H9 (cell line): ENCODE data around the gene RAB40C. TPM values are rescaled to one million over a fixed set of nuclear protein-coding genes. Genes with fewer than 3 reads are reported as not detected.

Experiments
- DNase-seq: peaks from one replicate; pipeline ENCODE4 v3.0.0-alpha.2; 2017
- H2AFZ ChIP-seq: one replicate; pipeline ENCODE4 v1.6.1; 2013; ENCODE audit warnings: mild to moderate bottlenecking, low read length, control low read depth, moderate library complexity
- H2AK5ac ChIP-seq: 2 replicates; pipeline ENCODE4 v1.6.1; 2013; ENCODE audit warnings: low read length, control low read depth, mixed read lengths; ENCODE audit not compliant: insufficient read length
- H2BK120ac ChIP-seq: one replicate; pipeline ENCODE4 v1.6.1; 2013; ENCODE audit warnings: low read depth, mild to moderate bottlenecking, low read length, control low read depth, inconsistent platforms; ENCODE audit not compliant: poor library complexity, severe bottlenecking
- H2BK12ac ChIP-seq: 2 replicates; pipeline ENCODE4 v1.6.1; 2013; ENCODE audit warnings: low read length, control low read depth, mixed read lengths, low read depth; ENCODE audit not compliant: insufficient read length
- H2BK15ac ChIP-seq: 2 replicates; pipeline ENCODE4 v1.6.1; 2013; ENCODE audit warnings: low read depth, low read length, control low read depth
- H2BK20ac ChIP-seq: one replicate; pipeline ENCODE4 v1.6.1; 2013; ENCODE audit warnings: low read depth, mild to moderate bottlenecking, low read length, control low read depth, inconsistent platforms; ENCODE audit not compliant: poor library complexity, severe bottlenecking
- H2BK5ac ChIP-seq: 2 replicates; pipeline ENCODE4 v1.6.1; 2013; ENCODE audit warnings: low read length, control low read depth, mixed read lengths; ENCODE audit not compliant: insufficient read length
- H3K14ac ChIP-seq: 2 replicates; pipeline ENCODE4 v1.6.1; 2013; ENCODE audit warnings: low read length, control low read depth; ENCODE audit not compliant: insufficient read depth
- H3K18ac ChIP-seq: 2 replicates; pipeline ENCODE4 v1.6.1; 2013; ENCODE audit warnings: low read depth, mild to moderate bottlenecking, mixed read lengths, low read length, control low read depth; ENCODE audit not compliant: insufficient read length
- H3K23ac ChIP-seq: 2 replicates; pipeline ENCODE4 v1.6.1; 2013; ENCODE audit warnings: low read length, control low read depth, mixed read lengths, low read depth; ENCODE audit not compliant: insufficient read length
- H3K23me2 ChIP-seq: 2 replicates; pipeline ENCODE4 v1.6.1; 2013; ENCODE audit warnings: low read depth, mild to moderate bottlenecking, mixed read lengths, low read length, control low read depth; ENCODE audit not compliant: insufficient read length, poor library complexity, severe bottlenecking
- H3K27ac ChIP-seq: 2 replicates; pipeline ENCODE4 v1.5.1; 2013; ENCODE audit warnings: low read length, control low read depth, mixed read lengths, low read depth; ENCODE audit not compliant: insufficient read length
- H3K27me3 ChIP-seq: 2 replicates; pipeline ENCODE4 v1.6.1; 2013; ENCODE audit warnings: low read length, control low read depth, inconsistent platforms; ENCODE audit not compliant: insufficient read depth
- H3K4ac ChIP-seq: 2 replicates; pipeline ENCODE4 v1.6.1; 2013; ENCODE audit warnings: low read depth, mild to moderate bottlenecking, control low read depth, inconsistent platforms, low read length, moderate library complexity
- H3K4me1 ChIP-seq: 2 replicates; pipeline ENCODE4 v1.6.1; 2013; ENCODE audit warnings: low read length, control low read depth, inconsistent platforms; ENCODE audit not compliant: insufficient read depth
- H3K4me2 ChIP-seq: 2 replicates; pipeline ENCODE4 v1.6.1; 2013; ENCODE audit warnings: low read length, control low read depth, mixed read lengths; ENCODE audit not compliant: insufficient read length, insufficient read depth
- H3K56ac ChIP-seq: 2 replicates; pipeline ENCODE4 v1.6.1; 2013; ENCODE audit warnings: low read depth, mild to moderate bottlenecking, mixed read lengths, low read length, control low read depth; ENCODE audit not compliant: insufficient read length
- H3K79me1 ChIP-seq: 2 replicates; pipeline ENCODE4 v1.6.1; 2013; ENCODE audit warnings: low read depth, mild to moderate bottlenecking, moderate library complexity, low read length, control low read depth, inconsistent platforms; ENCODE audit not compliant: insufficient read depth, poor library complexity, severe bottlenecking
- H3K79me2 ChIP-seq: 2 replicates; pipeline ENCODE4 v1.6.1; 2013; ENCODE audit warnings: low read length, control low read depth, inconsistent platforms; ENCODE audit not compliant: insufficient read depth
- H3K9ac ChIP-seq: 2 replicates; pipeline ENCODE4 v1.6.1; 2013; ENCODE audit warnings: low read length, control low read depth, mixed read lengths; ENCODE audit not compliant: insufficient read length; ENCODE audit errors: extremely low read depth
- H3K9me3 ChIP-seq: one replicate; pipeline ENCODE4 v1.6.1; 2013; ENCODE audit warnings: low read depth, low read length, inconsistent platforms; ENCODE audit not compliant: control insufficient read depth
- H3T11ph ChIP-seq: one replicate; pipeline ENCODE4 v1.6.1; 2013; ENCODE audit warnings: mild to moderate bottlenecking, low read length, control low read depth, inconsistent platforms
- H4K20me1 ChIP-seq: one replicate; pipeline ENCODE4 v1.6.1; 2013; ENCODE audit not compliant: control insufficient read depth, insufficient read length, insufficient read depth
- H4K5ac ChIP-seq: 2 replicates; pipeline ENCODE4 v1.6.1; 2013; ENCODE audit warnings: low read depth, mild to moderate bottlenecking, mixed read lengths, low read length, control low read depth; ENCODE audit not compliant: insufficient read length
- H4K8ac ChIP-seq: replicated peaks from 2 replicates; pipeline ENCODE4 v1.6.1; 2013; ENCODE audit warnings: low read length, control low read depth, mixed read lengths, low read depth; ENCODE audit not compliant: insufficient read length
- H4K91ac ChIP-seq: 2 replicates; pipeline ENCODE4 v1.6.1; 2013; ENCODE audit warnings: low read depth, mild to moderate bottlenecking, moderate library complexity, mixed read lengths, low read length, control low read depth; ENCODE audit not compliant: insufficient read length
- H3K27ac Mint-ChIP-seq, 3 experiments: 2 replicates in 2 of 3; 3 replicates in 1 of 3; pipeline ENCODE4 v1.8.0; 2020 to 2021; ENCODE audit warnings: mixed read lengths in 3 of 3, mild to moderate bottlenecking in 1 of 3, moderate library complexity in 1 of 3
- H3K27me3 Mint-ChIP-seq: 2 replicates; pipeline ENCODE4 v1.8.0; 2021; ENCODE audit warnings: low read depth, mild to moderate bottlenecking, moderate library complexity, mixed read lengths
- H3K36me3 Mint-ChIP-seq, 3 experiments: 2 replicates in 2 of 3; 3 replicates in 1 of 3; pipeline ENCODE4 v1.8.0; 2020 to 2021; ENCODE audit warnings: low read depth in 3 of 3, mixed read lengths in 3 of 3; ENCODE audit not compliant: insufficient read depth in 1 of 3
- H3K4me1 Mint-ChIP-seq, 2 experiments: 2 replicates each; pipeline ENCODE4 v1.8.0; 2020; ENCODE audit warnings: mixed read lengths in 2 of 2
- H3K4me3 Mint-ChIP-seq, 2 experiments: 2 replicates in 1 of 2; 3 replicates in 1 of 2; pipeline ENCODE4 v1.8.0; 2020 to 2021; ENCODE audit warnings: mild to moderate bottlenecking in 2 of 2, mixed read lengths in 2 of 2, moderate library complexity in 1 of 2
- H3K9me3 Mint-ChIP-seq, 2 experiments: 2 replicates in 1 of 2; 3 replicates in 1 of 2; pipeline ENCODE4 v1.8.0; 2020; ENCODE audit warnings: mild to moderate bottlenecking in 2 of 2, mixed read lengths in 2 of 2, moderate library complexity in 1 of 2
- CTCF ChIP-seq: fragments of 200-600 bp; sonication (generic); conservative IDR thresholded peaks from 3 replicates; pipeline ENCODE4 v1.8.0; 2021; ENCODE audit warnings: antibody characterized with exemption, mild to moderate bottlenecking
- WGBS: extraction: QIAGEN DNeasy Blood & Tissue Kit; methylation state at CpG from one replicate; pipeline ENCODE4 v1.1.7; 2013; ENCODE audit warnings: missing lambda C conversion rate, low lambda C conversion rate, mixed read lengths; ENCODE audit not compliant: insufficient read length; ENCODE audit errors: extremely low coverage; 5-methylcytosine and 5-hydroxymethylcytosine counted together
- total RNA-seq: library from RNA; stranded (reverse); gene quantifications from 2 replicates; pipeline ENCODE4 v1.2.1, GENCODE V29; 2021

Gene RAB40C
- total RNA-seq, 1 experiment from 2014 or later, result 19.1 TPM

- Histone ChIP-seq H4K5ac (no peak within 1 kb of the TSS), H3K4me1 (no peaks in the 10 kb centered on the region), H3K18ac (peak within 1 kb of the TSS; percentile 51), H3K79me2 (no peaks in the 10 kb centered on the region; the same call in 1 of the 2 replicates), H3K23me2 (peaks cover 5% of the 10 kb centered on the region), H3K9me3 (no peaks in the 10 kb centered on the region), H4K20me1 (no peaks in the 10 kb centered on the region), H3K56ac (no peak within 1 kb of the TSS), H2BK20ac (no peak within 1 kb of the TSS), H3K27me3 (no peaks in the 10 kb centered on the region), H2AK5ac (no peak within 1 kb of the TSS), H3K23ac (no peak within 1 kb of the TSS), H2BK15ac (no peak within 1 kb of the TSS), H3K14ac (peak within 1 kb of the TSS; percentile 77), H2BK12ac (no peak within 1 kb of the TSS), H3K9ac (peak within 1 kb of the TSS; percentile 80), H4K91ac (no peak within 1 kb of the TSS), H2BK120ac (no peak within 1 kb of the TSS), H3K4me2 (peak within 1 kb of the TSS; percentile 70), H2BK5ac (no peak within 1 kb of the TSS), H3K4ac (no peak within 1 kb of the TSS), H2AFZ (no peak within 1 kb of the TSS), H3K27ac (no peak within 1 kb of the TSS), H4K8ac (no peak within 1 kb of the TSS), H3K79me1 (no peaks in the 10 kb centered on the region), H3T11ph (no peak within 1 kb of the TSS)
- WGBS, result no CpG with 5 or more reads among the region's 87 CpGs
- Mint-ChIP-seq H3K9me3 (no peaks in the 10 kb centered on the region), H3K36me3 (peaks cover 0 to 2% (median 0%) of the 10 kb centered on the region in 3 experiments; a peak in 2 of 7 replicates), H3K27me3 (peaks cover 1% of the 10 kb centered on the region; the same call in 1 of the 2 replicates), H3K27ac (peak within 1 kb of the TSS in 2 of 3 experiments; percentile 96 to 97; a peak in 4 of 7 replicates), H3K4me3 (peak within 1 kb of the TSS; percentile 85 to 91), H3K4me1 (peaks cover 13 to 36% of the 10 kb centered on the region in 2 experiments)
- TF ChIP-seq CTCF, result no peak
- DNase-seq, result peak; percentile 83
Observed at GRCh38 chr16:569445-570254, 20.2 kb upstream of the RAB40C start, which contains the start of gene PIGQ. PIGQ (plus strand) TSS chr16:569968; CDS start chr16:574075, 4,107 bp downstream.
